Measurements from ENCODE around the gene RMDN2.
A peak's percentile ranks its signal among the peaks of the same experiment; 100 is the strongest.

The RMDN2 gene

GRCh38 chr2:38065502-38066135 is 140.5 kb downstream of the RMDN2 start:
- no peak overlapping the region for H3K4me3 ChIP-seq (ENCODE audit: low read depth, low read length)
- TF ChIP-seq MAX (IDR thresholded peaks at IDR 0.05; ENCODE audit: low read depth, low read length) (no peak), CTCF (IDR thresholded peaks at IDR 0.05; ENCODE audit: low read depth, low read length) (no peak), MYC (IDR thresholded peaks at IDR 0.05; ENCODE audit: low read depth, low read length) (no peak), POLR2A (IDR thresholded peaks at IDR 0.05; ENCODE audit: extremely low read depth, insufficient read length) (no peak)
- peak; percentile 19 for DNase-seq (ENCODE audit: low read depth)

GRCh38 chr2:38066421-38067115 is 141.5 kb downstream of the RMDN2 start:
- no peak for DNase-seq (ENCODE audit: low read depth)
- no peak for TF ChIP-seq CTCF (IDR thresholded peaks at IDR 0.05; ENCODE audit: low read depth, low read length)
- TF ChIP-seq POLR2A (IDR thresholded peaks at IDR 0.05; ENCODE audit: extremely low read depth, insufficient read length) = no peak
- no peak for TF ChIP-seq MAX (IDR thresholded peaks at IDR 0.05; ENCODE audit: low read depth, low read length)
- no peak for TF ChIP-seq MYC (IDR thresholded peaks at IDR 0.05; ENCODE audit: low read depth, low read length)
- H3K4me3 ChIP-seq (ENCODE audit: low read depth, low read length) = no peak overlapping the region

All from NB4 (cell line).